HEK293 (cell line): ENCODE measurements around the gene MYL4.

Experiments used
- REST ChIP-seq: fragments of 450-650 bp; formaldehyde crosslinking; IDR thresholded peaks from 2 replicates; pipeline ENCODE4 v1.5.1; 2016; ENCODE audit warnings: missing biosample characterization, missing genetic modification characterization
- WT1 ChIP-seq: fragments of 450-650 bp; formaldehyde crosslinking; IDR thresholded peaks from 2 replicates; pipeline ENCODE4 v1.5.1; 2016; ENCODE audit warnings: missing biosample characterization, missing genetic modification characterization
- YY1 ChIP-seq: fragments of 450-650 bp; formaldehyde crosslinking; IDR thresholded peaks from 2 replicates; pipeline ENCODE4 v1.5.1; 2018; ENCODE audit warnings: missing biosample characterization, missing genetic modification characterization
- ZBTB44 ChIP-seq: fragments of 450-650 bp; IDR thresholded peaks from 2 replicates; pipeline ENCODE4 v1.5.1; 2018; ENCODE audit warnings: missing biosample characterization, mild to moderate bottlenecking, missing genetic modification characterization
- ZFP41 ChIP-seq: fragments of 450-650 bp; formaldehyde crosslinking; IDR thresholded peaks from 2 replicates; pipeline ENCODE4 v1.5.1; 2016; ENCODE audit warnings: missing biosample characterization, missing genetic modification characterization, borderline replicate concordance
- ZNF292 ChIP-seq: fragments of 450-650 bp; formaldehyde crosslinking; IDR thresholded peaks from 2 replicates; pipeline ENCODE4 v1.5.1; 2016; ENCODE audit warnings: low read depth, missing biosample characterization, missing genetic modification characterization, borderline replicate concordance
- ZNF488 ChIP-seq: fragments of 450-650 bp; formaldehyde crosslinking; IDR thresholded peaks from 2 replicates; pipeline ENCODE4 v1.5.1; 2016; ENCODE audit warnings: missing biosample characterization, missing genetic modification characterization
- ZNF654 ChIP-seq: fragments of 450-650 bp; formaldehyde crosslinking; IDR thresholded peaks from 2 replicates; pipeline ENCODE4 v1.5.1; 2016; ENCODE audit warnings: low read depth, missing biosample characterization, missing genetic modification characterization
- TF ChIP-seq, protein P1 (sequence below): fragments of 450-650 bp; formaldehyde crosslinking; IDR thresholded peaks from 2 replicates; pipeline ENCODE4 v1.5.1; 2016; ENCODE audit warnings: missing biosample characterization, missing genetic modification characterization

GRCh38 chr17:47265983-47266541, 56.9 kb downstream of the MYL4 start:
- TF ChIP-seq ZNF488 (tag by site-specific recombination) = no peak
- no peak for TF ChIP-seq WT1 (tag by site-specific recombination)
- TF ChIP-seq ZNF654 (tag by site-specific recombination) = no peak
- TF ChIP-seq ZNF292 (tag by site-specific recombination) = no peak
- no peak for TF ChIP-seq YY1 (tag by site-specific recombination)
- no peak for TF ChIP-seq REST (tag by site-specific recombination)
- TF ChIP-seq ZFP41 (tag by site-specific recombination) = no peak
- TF ChIP-seq, protein P1, sequence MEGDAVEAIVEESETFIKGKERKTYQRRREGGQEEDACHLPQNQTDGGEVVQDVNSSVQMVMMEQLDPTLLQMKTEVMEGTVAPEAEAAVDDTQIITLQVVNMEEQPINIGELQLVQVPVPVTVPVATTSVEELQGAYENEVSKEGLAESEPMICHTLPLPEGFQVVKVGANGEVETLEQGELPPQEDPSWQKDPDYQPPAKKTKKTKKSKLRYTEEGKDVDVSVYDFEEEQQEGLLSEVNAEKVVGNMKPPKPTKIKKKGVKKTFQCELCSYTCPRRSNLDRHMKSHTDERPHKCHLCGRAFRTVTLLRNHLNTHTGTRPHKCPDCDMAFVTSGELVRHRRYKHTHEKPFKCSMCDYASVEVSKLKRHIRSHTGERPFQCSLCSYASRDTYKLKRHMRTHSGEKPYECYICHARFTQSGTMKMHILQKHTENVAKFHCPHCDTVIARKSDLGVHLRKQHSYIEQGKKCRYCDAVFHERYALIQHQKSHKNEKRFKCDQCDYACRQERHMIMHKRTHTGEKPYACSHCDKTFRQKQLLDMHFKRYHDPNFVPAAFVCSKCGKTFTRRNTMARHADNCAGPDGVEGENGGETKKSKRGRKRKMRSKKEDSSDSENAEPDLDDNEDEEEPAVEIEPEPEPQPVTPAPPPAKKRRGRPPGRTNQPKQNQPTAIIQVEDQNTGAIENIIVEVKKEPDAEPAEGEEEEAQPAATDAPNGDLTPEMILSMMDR (tag by site-specific recombination) = no peak
- no peak for TF ChIP-seq ZBTB44 (tag by site-specific recombination)
